OCI-LY7 (cell line): ENCODE results near the gene EMC9. TPM values are rescaled to one million over a fixed set of nuclear protein-coding genes. Genes with fewer than 3 reads are reported as not detected.

ENCODE experiments used
- BruUV-seq: library from RNA; stranded (reverse); fragments of 400-500 nt; replicated peaks from 2 replicates; lab custom pipeline; 2021; lab: Mats Ljungman, UMichigan
- CTCF ChIA-PET: fragments of 300-600 bp; sonication (Branson Sonifier 250); formaldehyde crosslinking; loops from one replicate; lab custom pipeline; 2022; ENCODE audit warnings: antibody characterized with exemption; ENCODE audit not compliant: unreplicated experiment; lab: Charles Lee
- POLR2A ChIA-PET: fragments of 300-600 bp; sonication (Branson Sonifier 250); formaldehyde crosslinking; loops from one replicate; lab custom pipeline; 2022; ENCODE audit warnings: antibody characterized with exemption; lab: Charles Lee
- DNase-seq: peaks from one replicate; pipeline ENCODE4 v3.0.0-alpha.2; 2015; ENCODE audit warnings: low spot score
- H2AFZ ChIP-seq: fragments of 200-600 bp; sonication (generic), shearing (Covaris generic); 2 replicates; pipeline ENCODE4 v1.6.1; 2014; ENCODE audit warnings: mild to moderate bottlenecking, antibody characterized with exemption, low read length, moderate library complexity
- H3K27ac ChIP-seq: fragments of 200-600 bp; sonication (generic); 2 replicates; pipeline ENCODE4 v1.5.1; 2014; ENCODE audit warnings: mixed run types, low read depth, mild to moderate bottlenecking, moderate library complexity, low read length, inconsistent platforms; ENCODE audit not compliant: poor library complexity, severe bottlenecking
- H3K36me3 ChIP-seq: fragments of 200-600 bp; sonication (generic); 2 replicates; pipeline ENCODE4 v1.6.1; 2014; ENCODE audit warnings: mild to moderate bottlenecking, antibody characterized with exemption, low read length, moderate library complexity, mixed read lengths; ENCODE audit not compliant: insufficient read depth
- H3K4me1 ChIP-seq: fragments of 200-600 bp; sonication (generic); 2 replicates; pipeline ENCODE4 v1.5.1; 2014; ENCODE audit warnings: mild to moderate bottlenecking, low read length; ENCODE audit not compliant: insufficient read depth, poor library complexity, severe bottlenecking
- H3K4me2 ChIP-seq: fragments of 200-600 bp; sonication (generic); 2 replicates; pipeline ENCODE4 v1.6.1; 2014; ENCODE audit warnings: mild to moderate bottlenecking, low read length
- H3K4me3 ChIP-seq: fragments of 200-600 bp; sonication (generic); 2 replicates; pipeline ENCODE4 v1.5.1; 2014; ENCODE audit warnings: mild to moderate bottlenecking, low read depth, low read length; ENCODE audit not compliant: poor library complexity, severe bottlenecking
- H3K79me2 ChIP-seq: fragments of 200-600 bp; sonication (generic); 2 replicates; pipeline ENCODE4 v1.6.1; 2016; ENCODE audit warnings: low read depth, mild to moderate bottlenecking, low read length, moderate library complexity, mixed read lengths; ENCODE audit not compliant: insufficient read depth
- H3K9me2 ChIP-seq: fragments of 200-600 bp; sonication (generic); 2 replicates; pipeline ENCODE4 v1.6.1; 2016; ENCODE audit warnings: mild to moderate bottlenecking, low read length, mixed read lengths; ENCODE audit not compliant: insufficient read depth
- H3K9me3 ChIP-seq: fragments of 200-600 bp; sonication (generic); 2 replicates; pipeline ENCODE4 v1.6.1; 2014; ENCODE audit warnings: mild to moderate bottlenecking, mixed run types, low read length, mixed read lengths
- H4K20me1 ChIP-seq: fragments of 200-600 bp; sonication (generic); 2 replicates; pipeline ENCODE4 v1.6.1; 2014; ENCODE audit warnings: mild to moderate bottlenecking, antibody characterized with exemption, low read length, moderate library complexity, mixed read lengths; ENCODE audit not compliant: insufficient read depth
- EZH2phosphoT487 ChIP-seq: fragments of 200-600 bp; sonication (generic); IDR thresholded peaks from 2 replicates; pipeline ENCODE4 v1.6.1; 2018; ENCODE audit warnings: low read depth, borderline replicate concordance, mild to moderate bottlenecking, mixed run types, antibody characterized with exemption, low read length, moderate library complexity, mixed read lengths
- intact Hi-C: fragments of 100-400 bp; cut with micrococcal nuclease; formaldehyde crosslinking; loops from one replicate; pipeline ENCODE4 v1.10.0; 2022; ENCODE audit not compliant: unreplicated experiment
- total RNA-seq, 2 experiments: library from RNA; depleted of rRNA in 1 of 2; stranded (reverse); fragments of >200 nt in 1 of 2; shearing (Covaris generic) in 1 of 2; gene quantifications; 2 replicates each; pipeline ENCODE4 v1.2.3, GENCODE V29; 2014 to 2022
- TF ChIP-seq, protein P1 (sequence below): fragments of 200-600 bp; sonication (generic); conservative IDR thresholded peaks from 2 replicates; pipeline ENCODE4 v1.5.1; 2014; ENCODE audit warnings: mild to moderate bottlenecking, antibody characterized with exemption, low read length, moderate library complexity, mixed read lengths

Gene EMC9
- total RNA-seq, 2 experiments from 2014 or later = 72.0 to 74.8 TPM

GRCh38 chr14:24179961-24180796 lies 38.8 kb upstream of the EMC9 start:
- Histone ChIP-seq H3K4me3 (no peak overlapping the region), H3K36me3 (peaks cover 65% of the 10 kb centered on the region), H3K9me2 (no peaks in the 10 kb centered on the region), H3K9me3 (no peaks in the 10 kb centered on the region), H3K27ac (no peak overlapping the region), H2AFZ (no peak overlapping the region), H3K79me2 (no peaks in the 10 kb centered on the region), H3K4me2 (no peak overlapping the region), H3K4me1 (no peaks in the 10 kb centered on the region), H4K20me1 (no peaks in the 10 kb centered on the region)
- CTCF ChIA-PET = no interaction called here
- intact Hi-C loops = no loop called here
- TF ChIP-seq, protein P1, sequence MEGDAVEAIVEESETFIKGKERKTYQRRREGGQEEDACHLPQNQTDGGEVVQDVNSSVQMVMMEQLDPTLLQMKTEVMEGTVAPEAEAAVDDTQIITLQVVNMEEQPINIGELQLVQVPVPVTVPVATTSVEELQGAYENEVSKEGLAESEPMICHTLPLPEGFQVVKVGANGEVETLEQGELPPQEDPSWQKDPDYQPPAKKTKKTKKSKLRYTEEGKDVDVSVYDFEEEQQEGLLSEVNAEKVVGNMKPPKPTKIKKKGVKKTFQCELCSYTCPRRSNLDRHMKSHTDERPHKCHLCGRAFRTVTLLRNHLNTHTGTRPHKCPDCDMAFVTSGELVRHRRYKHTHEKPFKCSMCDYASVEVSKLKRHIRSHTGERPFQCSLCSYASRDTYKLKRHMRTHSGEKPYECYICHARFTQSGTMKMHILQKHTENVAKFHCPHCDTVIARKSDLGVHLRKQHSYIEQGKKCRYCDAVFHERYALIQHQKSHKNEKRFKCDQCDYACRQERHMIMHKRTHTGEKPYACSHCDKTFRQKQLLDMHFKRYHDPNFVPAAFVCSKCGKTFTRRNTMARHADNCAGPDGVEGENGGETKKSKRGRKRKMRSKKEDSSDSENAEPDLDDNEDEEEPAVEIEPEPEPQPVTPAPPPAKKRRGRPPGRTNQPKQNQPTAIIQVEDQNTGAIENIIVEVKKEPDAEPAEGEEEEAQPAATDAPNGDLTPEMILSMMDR = no peak
- TF ChIP-seq EZH2phosphoT487 = no peak
- POLR2A ChIA-PET = interaction anchor here (0.5 to 0.6 kb wide), 3 partner anchors 19 to 961 kb away, joined by 3 read pairs; partner anchors contain the start of genes IRF9 and RNF31
- no peak for DNase-seq
- BruUV-seq = no TSS peak

DNA sequence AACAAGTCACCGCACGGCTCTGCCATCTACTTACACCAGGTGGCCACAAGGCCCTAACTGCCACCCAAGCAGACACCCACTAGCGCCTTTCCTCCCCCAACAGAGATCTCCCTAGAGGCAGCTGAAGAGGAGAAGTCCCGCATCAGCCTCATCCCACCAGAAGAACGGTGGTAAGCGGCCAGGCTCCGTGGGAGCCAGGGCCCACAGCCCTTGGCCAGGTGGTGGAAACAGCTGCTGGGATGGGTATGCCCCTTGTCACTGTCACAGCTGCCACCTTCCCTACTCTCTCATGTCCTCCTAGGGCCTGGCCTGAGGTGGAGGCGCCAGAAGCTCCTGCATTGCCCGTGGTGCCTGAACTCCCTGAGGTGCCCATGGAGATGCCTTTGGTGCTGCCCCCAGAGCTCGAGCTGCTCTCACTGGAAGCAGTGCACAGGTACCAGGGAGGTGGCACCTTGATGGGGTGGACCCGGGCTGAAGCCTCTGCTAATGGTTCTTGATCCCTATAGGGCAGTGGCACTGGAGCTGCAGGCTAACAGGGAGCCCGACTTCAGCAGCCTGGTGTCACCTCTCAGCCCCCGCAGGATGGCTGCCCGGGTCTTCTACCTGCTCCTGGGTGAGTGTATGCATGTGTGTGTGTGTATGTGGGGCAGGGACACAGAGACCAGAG lies 38.0 kb upstream of the EMC9 start:
- Histone ChIP-seq H3K79me2 (no peaks in the 10 kb centered on the region), H3K9me2 (no peaks in the 10 kb centered on the region), H3K4me3 (no peak overlapping the region), H4K20me1 (no peaks in the 10 kb centered on the region), H3K36me3 (peaks cover 57% of the 10 kb centered on the region), H3K4me1 (no peaks in the 10 kb centered on the region), H3K4me2 (no peak overlapping the region), H2AFZ (no peak overlapping the region), H3K9me3 (no peaks in the 10 kb centered on the region), H3K27ac (no peak overlapping the region)
- ChIA-PET CTCF (no interaction called here), POLR2A (no interaction called here)
- no peak for DNase-seq
- intact Hi-C loops = no loop called here
- TF ChIP-seq, protein P1 = no peak
- no peak for TF ChIP-seq EZH2phosphoT487
- BruUV-seq = no TSS peak
